ENCODE results near the gene FCF1.

FCF1 gene

DNA sequence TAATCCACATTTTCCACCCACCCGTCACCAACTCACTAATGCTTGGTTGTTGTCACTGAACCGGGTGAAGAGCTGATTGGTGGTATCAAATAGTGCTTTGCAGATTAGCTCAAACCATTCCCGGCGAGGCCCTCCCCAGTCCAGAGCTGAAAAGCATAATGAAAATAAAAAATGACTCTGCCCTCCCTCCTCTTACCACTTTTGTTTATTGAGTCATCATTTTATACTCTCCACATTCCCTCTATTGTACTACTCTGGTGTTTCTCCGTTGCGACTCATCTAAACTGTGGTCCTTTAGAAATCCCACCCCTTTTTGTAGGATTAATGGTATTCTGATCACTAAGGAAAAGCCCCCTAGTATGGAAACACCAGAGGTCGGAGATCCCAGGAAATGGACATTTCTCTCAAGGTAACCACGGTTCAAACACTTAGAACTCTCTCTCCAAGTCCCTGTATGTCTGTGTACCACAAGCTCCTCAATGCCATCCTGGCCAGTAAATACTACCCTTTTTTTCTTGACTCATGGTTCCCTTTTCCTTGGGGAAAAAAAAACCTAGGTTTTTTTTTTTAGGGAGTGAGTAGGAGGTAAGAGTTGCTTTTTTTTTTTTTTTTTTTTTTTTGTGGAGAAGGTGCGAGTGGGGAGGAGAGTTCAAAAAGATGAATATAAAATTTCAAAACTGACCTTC is 42.1 kb upstream of the FCF1 start:
- DNase-seq (ENCODE audit: extremely low read depth, low read depth) = no peak
- TF ChIP-seq, protein P1, sequence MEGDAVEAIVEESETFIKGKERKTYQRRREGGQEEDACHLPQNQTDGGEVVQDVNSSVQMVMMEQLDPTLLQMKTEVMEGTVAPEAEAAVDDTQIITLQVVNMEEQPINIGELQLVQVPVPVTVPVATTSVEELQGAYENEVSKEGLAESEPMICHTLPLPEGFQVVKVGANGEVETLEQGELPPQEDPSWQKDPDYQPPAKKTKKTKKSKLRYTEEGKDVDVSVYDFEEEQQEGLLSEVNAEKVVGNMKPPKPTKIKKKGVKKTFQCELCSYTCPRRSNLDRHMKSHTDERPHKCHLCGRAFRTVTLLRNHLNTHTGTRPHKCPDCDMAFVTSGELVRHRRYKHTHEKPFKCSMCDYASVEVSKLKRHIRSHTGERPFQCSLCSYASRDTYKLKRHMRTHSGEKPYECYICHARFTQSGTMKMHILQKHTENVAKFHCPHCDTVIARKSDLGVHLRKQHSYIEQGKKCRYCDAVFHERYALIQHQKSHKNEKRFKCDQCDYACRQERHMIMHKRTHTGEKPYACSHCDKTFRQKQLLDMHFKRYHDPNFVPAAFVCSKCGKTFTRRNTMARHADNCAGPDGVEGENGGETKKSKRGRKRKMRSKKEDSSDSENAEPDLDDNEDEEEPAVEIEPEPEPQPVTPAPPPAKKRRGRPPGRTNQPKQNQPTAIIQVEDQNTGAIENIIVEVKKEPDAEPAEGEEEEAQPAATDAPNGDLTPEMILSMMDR (IDR thresholded peaks at IDR 0.05; ENCODE audit: low read depth, low read length) = no peak

DNA sequence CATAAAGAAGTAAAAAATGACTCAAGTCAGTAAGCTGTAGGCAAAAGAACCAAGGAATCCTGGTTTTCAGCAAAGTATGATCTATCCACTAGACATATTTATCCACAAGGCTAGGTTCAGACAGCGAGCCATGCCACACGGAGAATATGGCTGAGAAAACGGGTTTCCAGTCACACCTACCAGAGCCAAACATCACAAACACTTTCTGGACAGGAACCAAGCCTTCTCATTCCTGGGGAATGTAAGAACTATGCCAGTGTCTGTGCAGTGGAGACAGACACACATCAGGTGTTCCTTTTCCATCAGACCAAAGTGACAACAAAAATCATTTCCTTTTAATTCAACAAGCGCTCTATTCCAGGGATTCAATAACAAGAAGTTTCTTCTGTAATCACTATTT is 41.2 kb upstream of the FCF1 start:
- TF ChIP-seq, protein P1 (IDR thresholded peaks at IDR 0.05; ENCODE audit: low read depth, low read length) = no peak
- DNase-seq (ENCODE audit: extremely low read depth, low read depth) = no peak

DNA sequence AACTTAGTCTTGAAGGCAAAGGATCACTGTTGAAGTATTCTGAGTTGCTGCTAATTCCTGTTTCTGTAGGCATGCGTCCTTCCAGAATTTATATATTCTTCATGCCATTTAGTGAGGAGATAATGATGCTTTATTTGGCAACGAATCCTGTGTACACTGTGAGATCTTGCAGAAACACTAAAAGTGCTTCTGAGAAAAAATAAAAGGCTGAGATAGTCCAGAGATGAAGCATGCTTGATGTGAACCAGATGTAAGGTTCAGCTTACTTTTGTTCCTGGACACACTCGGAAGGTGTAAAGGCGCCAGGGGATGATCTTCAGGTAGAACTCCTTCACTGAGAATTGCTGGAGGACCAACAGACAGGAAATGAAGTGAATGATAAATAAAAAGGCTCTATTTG is 39.2 kb upstream of the FCF1 start:
- DNase-seq (ENCODE audit: extremely low read depth, low read depth) = no peak
- TF ChIP-seq, protein P1 (IDR thresholded peaks at IDR 0.05; ENCODE audit: low read depth, low read length) = no peak

DNA sequence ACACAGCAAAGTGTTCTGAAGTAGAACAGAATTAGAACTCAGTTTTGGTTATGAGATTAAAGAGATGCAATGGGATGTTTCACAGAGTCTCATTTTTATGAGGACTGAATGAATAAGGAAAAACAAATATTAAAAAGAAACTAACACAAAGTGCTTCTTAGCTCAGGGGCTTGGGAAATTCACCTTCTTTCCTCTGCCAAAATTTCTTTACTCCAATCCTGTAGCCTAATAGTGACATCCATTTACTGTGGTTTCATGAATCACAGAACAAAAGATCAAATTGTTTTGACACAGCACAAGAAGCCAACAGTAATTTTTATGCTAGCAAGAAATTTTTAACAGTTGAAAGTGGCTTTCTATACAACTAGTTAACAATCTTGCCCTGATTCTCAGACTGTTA is 37.7 kb upstream of the FCF1 start:
- DNase-seq (ENCODE audit: extremely low read depth, low read depth) = no peak
- TF ChIP-seq, protein P1 (IDR thresholded peaks at IDR 0.05; ENCODE audit: low read depth, low read length) = no peak

DNA sequence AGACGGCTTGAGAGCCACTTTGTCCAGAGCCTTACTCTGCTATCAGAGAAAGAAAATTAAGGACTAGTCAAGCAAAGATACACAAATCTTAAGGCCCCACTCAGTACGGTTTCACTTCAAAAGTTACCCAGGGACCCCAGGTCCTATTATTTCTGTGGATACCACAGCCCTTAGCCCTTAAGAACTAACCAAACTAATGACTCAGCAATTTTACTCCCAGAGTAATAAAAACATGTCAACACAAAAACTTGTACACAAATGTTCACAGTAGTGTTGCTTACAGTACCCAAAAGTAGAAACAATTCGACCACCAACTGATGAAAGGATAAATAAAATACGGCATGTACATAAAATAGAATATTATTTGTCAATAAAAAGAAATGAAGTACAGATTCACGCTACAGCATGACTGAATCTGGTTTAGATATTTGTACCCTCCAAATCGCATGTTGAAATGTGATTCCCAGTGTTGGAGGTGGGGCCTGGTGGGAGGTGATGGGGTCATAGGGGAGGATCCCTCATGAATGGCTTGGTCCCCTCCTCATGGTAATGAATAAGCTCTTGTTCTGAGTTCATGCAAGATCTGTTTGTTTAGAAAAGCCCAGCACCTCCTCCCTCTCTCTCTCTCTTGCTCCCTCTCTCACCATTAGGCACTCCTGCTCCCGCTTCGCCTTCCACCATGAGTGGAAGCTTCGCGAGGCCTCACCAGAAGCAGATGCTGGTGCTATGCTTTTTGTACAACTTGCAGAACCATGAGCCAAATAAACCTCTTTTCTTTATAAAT is 30.6 kb upstream of the FCF1 start:
- DNase-seq (ENCODE audit: extremely low read depth, low read depth) = no peak
- TF ChIP-seq, protein P1 (IDR thresholded peaks at IDR 0.05; ENCODE audit: low read depth, low read length) = no peak

DNA sequence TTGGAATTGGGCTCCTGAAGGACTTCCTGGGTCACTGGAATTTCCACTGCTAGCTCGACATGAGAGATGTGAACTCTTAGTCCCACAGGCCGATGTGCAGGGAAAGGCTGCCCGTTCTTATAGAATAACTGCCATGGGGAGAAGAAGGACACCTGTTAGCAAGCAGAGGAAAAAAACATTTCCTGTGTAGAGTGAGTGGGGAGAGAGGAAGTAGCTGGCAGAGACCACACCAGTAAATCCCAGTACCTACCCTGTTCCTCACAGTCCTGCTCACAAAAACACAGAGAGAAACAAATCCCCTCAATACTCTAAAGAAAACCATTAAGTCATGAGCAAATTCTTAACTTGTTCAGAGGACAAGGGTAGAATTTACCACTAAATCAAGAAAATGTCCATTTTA is 29.5 kb upstream of the FCF1 start:
- TF ChIP-seq, protein P1 (IDR thresholded peaks at IDR 0.05; ENCODE audit: low read depth, low read length) = no peak
- no peak for DNase-seq (ENCODE audit: extremely low read depth, low read depth)

DNA sequence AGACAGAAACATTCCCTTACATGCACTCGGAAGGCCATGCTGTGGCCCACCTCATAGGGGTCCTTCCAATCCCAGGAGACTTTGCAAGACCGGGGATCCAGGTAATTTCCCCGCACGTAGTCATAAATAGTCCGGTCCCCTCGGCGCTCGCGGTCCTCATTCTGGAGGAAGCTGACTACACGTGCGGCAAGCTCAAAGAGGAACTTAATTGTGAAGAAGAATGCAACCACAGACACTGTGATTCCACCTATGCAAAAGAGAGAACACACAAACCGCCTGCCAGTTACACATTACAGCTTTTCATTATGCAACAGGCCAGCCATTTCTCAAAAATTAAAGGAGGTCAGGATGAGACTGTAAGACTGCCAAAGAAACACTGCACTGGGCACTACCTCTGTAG is 28.5 kb upstream of the FCF1 start:
- DNase-seq (ENCODE audit: extremely low read depth, low read depth) = no peak
- TF ChIP-seq, protein P1 (IDR thresholded peaks at IDR 0.05; ENCODE audit: low read depth, low read length) = no peak

Data from AG09319 (cell line).